Common myeloid progenitor, CD34-positive (primary cell): ENCODE data around the gene TSTD2.

Source experiments
- CTCF ChIA-PET: fragments of 350-600 bp; sonication (Branson Sonifier 250); formaldehyde crosslinking; loops from one replicate; lab custom pipeline; 2021; ENCODE audit warnings: antibody characterized with exemption; lab: Charles Lee
- POLR2A ChIA-PET: fragments of 350-600 bp; sonication (Branson Sonifier 250); formaldehyde crosslinking; loops from one replicate; lab custom pipeline; 2021; ENCODE audit warnings: antibody characterized with exemption; lab: Charles Lee
- DNase-seq, 3 donors: peaks; one replicate each; pipeline versions ENCODE4 v3.0.0 to v3.0.0-alpha.2; 2013
- H3K27ac ChIP-seq, 2 experiments: 1 replicate in 1 of 2; 2 replicates in 1 of 2; pipeline ENCODE4 v1.7.0; 2013; ENCODE audit warnings: inconsistent platforms in 2 of 2, low read length in 2 of 2, mild to moderate bottlenecking in 2 of 2, low read depth in 1 of 2, moderate library complexity in 1 of 2; ENCODE audit not compliant: severe bottlenecking in 2 of 2, insufficient read depth in 1 of 2, poor library complexity in 1 of 2
- H3K27me3 ChIP-seq, 5 experiments: replicated peaks in 2 of 5; 1 replicate in 3 of 5; 2 replicates in 2 of 5; pipeline versions ENCODE4 v1.6.1 to v1.7.0; 2013; ENCODE audit warnings: low read length in 4 of 5, mild to moderate bottlenecking in 2 of 5, moderate library complexity in 2 of 5, inconsistent platforms in 1 of 5; ENCODE audit not compliant: insufficient read depth in 5 of 5, control insufficient read depth in 4 of 5
- H3K36me3 ChIP-seq, 4 experiments: 1 replicate in 2 of 4; 2 replicates in 2 of 4; pipeline versions ENCODE4 v1.6.1 to v1.7.0; 2013; ENCODE audit warnings: low read length in 3 of 4, control low read depth in 1 of 4, mild to moderate bottlenecking in 1 of 4; ENCODE audit not compliant: control insufficient read depth in 4 of 4, insufficient read depth in 4 of 4
- H3K4me1 ChIP-seq, 4 experiments: 1 replicate in 3 of 4; 2 replicates in 1 of 4; pipeline versions ENCODE4 v1.6.1 to v1.7.1; 2013; ENCODE audit warnings: low read length in 3 of 4, mild to moderate bottlenecking in 3 of 4, control low read depth in 1 of 4, inconsistent platforms in 1 of 4, moderate library complexity in 1 of 4; ENCODE audit not compliant: control insufficient read depth in 4 of 4, insufficient read depth in 4 of 4; ENCODE audit errors: control extremely low read depth in 1 of 4
- H3K4me3 ChIP-seq, 7 experiments: 1 replicate in 4 of 7; 2 replicates in 3 of 7; pipeline versions ENCODE4 v1.5.1 to v1.7.0; 2013; ENCODE audit warnings: mild to moderate bottlenecking in 7 of 7, low read length in 6 of 7, moderate library complexity in 6 of 7, inconsistent platforms in 2 of 7, low read depth in 2 of 7, control low read depth in 1 of 7; ENCODE audit not compliant: insufficient read depth in 4 of 7, control insufficient read depth in 1 of 7; ENCODE audit errors: extremely low read depth in 1 of 7
- H3K9me3 ChIP-seq, 5 experiments: 1 replicate in 4 of 5; 2 replicates in 1 of 5; pipeline versions ENCODE4 v1.6.1 to v1.7.1; 2013; ENCODE audit warnings: low read length in 4 of 5, mild to moderate bottlenecking in 2 of 5, inconsistent platforms in 1 of 5, low read depth in 1 of 5, moderate library complexity in 1 of 5; ENCODE audit not compliant: control insufficient read depth in 4 of 5, insufficient read depth in 2 of 5; ENCODE audit errors: control extremely low read depth in 1 of 5
- WGBS: methylation state at CpG from one replicate; pipeline ENCODE4 v1.1.5; 2013; ENCODE audit not compliant: insufficient coverage; 5-methylcytosine and 5-hydroxymethylcytosine counted together

TSTD2 gene

GRCh38 chr9:97573482-97574073 is 59.6 kb downstream of the TSTD2 start:
- POLR2A ChIA-PET, result no interaction called here
- no peaks in the 10 kb centered on the region for H3K36me3 ChIP-seq
- 98% methylated on average over 4 of the region's 5 CpGs for WGBS
- CTCF ChIA-PET, result no interaction called here
- H3K4me1 ChIP-seq, result peaks cover 0 to 13% (median 7%) of the 10 kb centered on the region in 4 experiments
- H3K27me3 ChIP-seq, result no peaks in the 10 kb centered on the region
- H3K4me3 ChIP-seq, result no peak overlapping the region
- no peak for DNase-seq
- H3K9me3 ChIP-seq, result no peaks in the 10 kb centered on the region
- no peak overlapping the region for H3K27ac ChIP-seq

- H3K4me3 ChIP-seq, result no peak overlapping the region
- H3K36me3 ChIP-seq, result no peaks in the 10 kb centered on the region
- no peak overlapping the region for H3K27ac ChIP-seq
- 100% methylated on average over 3 of the region's 6 CpGs for WGBS
- DNase-seq, result no peak
- no peaks in the 10 kb centered on the region for H3K9me3 ChIP-seq
- H3K4me1 ChIP-seq, result peaks cover 0 to 15% (median 9%) of the 10 kb centered on the region in 4 experiments
- CTCF ChIA-PET, result interaction anchor here (1.1 kb wide), 1 partner anchor 25 kb away, joined by 3 read pairs; no protein-coding TSS in a partner anchor
- no peaks in the 10 kb centered on the region for H3K27me3 ChIP-seq
- POLR2A ChIA-PET, result no interaction called here
These were observed 60.2 kb downstream of the TSTD2 start for GRCh38 chr9:97572892-97573365.

GRCh38 chr9:97572196-97572891 is 60.8 kb downstream of the TSTD2 start:
- POLR2A ChIA-PET, result no interaction called here
- CTCF ChIA-PET, result interaction anchor here (1.1 kb wide), 2 partner anchors 25 to 103 kb away, joined by 3 read pairs; no protein-coding TSS in a partner anchor
- H3K4me3 ChIP-seq, result no peak overlapping the region
- peaks cover 0 to 21% (median 12%) of the 10 kb centered on the region in 4 experiments for H3K4me1 ChIP-seq
- no peaks in the 10 kb centered on the region for H3K36me3 ChIP-seq
- DNase-seq, result no peak
- no peaks in the 10 kb centered on the region for H3K27me3 ChIP-seq
- WGBS, result 93% methylated on average over 7 of the region's 9 CpGs
- no peak overlapping the region for H3K27ac ChIP-seq
- no peaks in the 10 kb centered on the region for H3K9me3 ChIP-seq

- H3K36me3 ChIP-seq, result no peaks in the 10 kb centered on the region
- no peak overlapping the region for H3K4me3 ChIP-seq
- H3K27ac ChIP-seq, result no peak overlapping the region
- no peak for DNase-seq
- 100% methylated on average over 1 of the region's 1 CpG for WGBS
- ChIA-PET CTCF (interaction anchor here (1.1 kb wide), 1 partner anchor 102 kb away, joined by 3 read pairs; no protein-coding TSS in a partner anchor), POLR2A (no interaction called here)
- peaks cover 0 to 24% (median 13%) of the 10 kb centered on the region in 4 experiments for H3K4me1 ChIP-seq
- H3K9me3 ChIP-seq, result no peaks in the 10 kb centered on the region
- H3K27me3 ChIP-seq, result no peaks in the 10 kb centered on the region
These were observed 61.5 kb downstream of the TSTD2 start for GRCh38 chr9:97571664-97572063.

GRCh38 chr9:97570899-97571298 is 62.3 kb downstream of the TSTD2 start:
- ChIA-PET CTCF (interaction anchor here (0.8 to 1.2 kb wide), 2 partner anchors 10 to 97 kb away, joined by 3 read pairs; no protein-coding TSS in a partner anchor), POLR2A (no interaction called here)
- H3K4me1 ChIP-seq, result peaks cover 0 to 21% (median 12%) of the 10 kb centered on the region in 4 experiments
- no peak overlapping the region for H3K27ac ChIP-seq
- H3K36me3 ChIP-seq, result no peaks in the 10 kb centered on the region
- no peaks in the 10 kb centered on the region for H3K9me3 ChIP-seq
- 90% methylated on average over 6 of the region's 6 CpGs for WGBS
- no peak for DNase-seq
- H3K4me3 ChIP-seq, result no peak overlapping the region
- H3K27me3 ChIP-seq, result no peaks in the 10 kb centered on the region

GRCh38 chr9:97568461-97569275 is 64.5 kb downstream of the TSTD2 start:
- POLR2A ChIA-PET, result no interaction called here
- H3K9me3 ChIP-seq, result no peaks in the 10 kb centered on the region
- 97% methylated on average over 11 of the region's 11 CpGs for WGBS
- no peak overlapping the region for H3K4me3 ChIP-seq
- no peaks in the 10 kb centered on the region for H3K36me3 ChIP-seq
- CTCF ChIA-PET, result interaction anchor here (1.0 to 3.6 kb wide), 5 partner anchors 30 to 263 kb away, joined by 3 to 18 read pairs (median 6); no protein-coding TSS in a partner anchor
- H3K4me1 ChIP-seq, result peaks cover 0 to 13% (median 4%) of the 10 kb centered on the region in 4 experiments
- H3K27ac ChIP-seq, result no peak overlapping the region
- H3K27me3 ChIP-seq, result no peaks in the 10 kb centered on the region
- no peak for DNase-seq
